ENCODE data around the gene EGFL7. TPM values are rescaled to one million over a fixed set of nuclear protein-coding genes. Genes with fewer than 3 reads are reported as not detected.

The EGFL7 gene
- total and polyA plus RNA-seq, 2 of the 13 experiments (the other 11 are each of a cell fraction or from before 2014, with no cell fraction given): 0.20 to 5.1 TPM

DNA sequence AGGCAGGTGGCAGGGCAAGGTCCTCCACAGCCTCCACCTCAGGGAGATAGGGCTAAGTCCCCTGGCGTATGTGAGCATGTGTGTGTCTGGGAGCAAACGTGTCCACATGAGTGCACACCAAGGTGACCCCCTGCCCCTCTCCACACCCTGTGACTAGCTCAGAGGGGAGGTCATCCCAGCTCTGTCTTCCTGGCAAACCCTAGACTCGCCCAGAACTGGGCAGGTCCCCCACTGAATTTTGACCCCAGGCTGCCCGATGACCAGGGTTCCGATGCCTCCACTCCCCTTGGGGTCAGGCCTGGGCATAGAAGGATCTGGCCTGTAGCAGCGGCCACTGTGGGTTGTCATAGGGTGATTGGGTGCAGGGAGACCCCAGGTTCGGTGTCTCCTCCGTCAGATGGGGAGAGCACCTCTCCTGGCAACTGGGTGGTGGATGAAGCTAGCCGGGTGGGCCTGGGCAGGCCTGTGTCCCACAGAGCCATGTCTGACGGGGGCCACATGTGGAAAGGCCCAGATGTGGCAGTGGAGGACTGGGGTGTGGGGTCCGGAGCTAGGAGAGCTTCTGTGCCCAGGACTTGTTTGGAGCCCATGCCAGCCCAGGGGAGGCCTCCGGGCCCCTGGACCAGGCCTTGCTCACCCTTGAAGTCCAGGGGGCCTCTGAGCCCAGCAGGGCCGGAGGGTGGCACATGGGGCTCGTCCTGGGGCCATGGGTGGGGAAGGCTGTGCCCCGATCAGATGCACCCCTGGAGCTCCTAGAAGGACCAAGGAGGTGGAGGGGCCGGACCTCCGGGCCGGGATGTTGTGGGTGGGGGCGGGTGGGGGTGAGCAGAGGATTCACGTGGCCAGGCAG lies 55.9 kb downstream of the EGFL7 start:
- POLR2A ChIA-PET: interaction anchor here (1.3 to 2.0 kb wide), 3 partner anchors 8 to 10 kb away, joined by 3 to 7 read pairs (median 3); no protein-coding TSS in a partner anchor
- CTCF ChIA-PET (ENCODE audit: low intra/inter-chr PET ratio, low total read pairs): no interaction called here
- FAIRE-seq: no peak
- TF ChIP-seq EP300 (IDR thresholded peaks at IDR 0.05; ENCODE audit: low read depth in 2 of 2, low read length in 2 of 2): no peak
- TF ChIP-seq EP300 (CRISPR knock-in tag; IDR thresholded peaks at IDR 0.05; ENCODE audit: borderline replicate concordance): no peak
- no peak for TF ChIP-seq SIX1 (CRISPR knock-in tag; IDR thresholded peaks at IDR 0.05; ENCODE audit: borderline replicate concordance)
- TF ChIP-seq XBP1 (CRISPR knock-in tag; IDR thresholded peaks at IDR 0.05): no peak
- no peak for TF ChIP-seq ZNF441 (CRISPR knock-in tag; IDR thresholded peaks at IDR 0.05; ENCODE audit: borderline replicate concordance)
- no peak for TF ChIP-seq SRSF9 (IDR thresholded peaks at IDR 0.05; ENCODE audit: borderline replicate concordance, insufficient read depth, low read depth, low read length, poor library complexity, severe bottlenecking)
- no peak for TF ChIP-seq ZNF20 (CRISPR knock-in tag; IDR thresholded peaks at IDR 0.05)
- TF ChIP-seq, protein P1, sequence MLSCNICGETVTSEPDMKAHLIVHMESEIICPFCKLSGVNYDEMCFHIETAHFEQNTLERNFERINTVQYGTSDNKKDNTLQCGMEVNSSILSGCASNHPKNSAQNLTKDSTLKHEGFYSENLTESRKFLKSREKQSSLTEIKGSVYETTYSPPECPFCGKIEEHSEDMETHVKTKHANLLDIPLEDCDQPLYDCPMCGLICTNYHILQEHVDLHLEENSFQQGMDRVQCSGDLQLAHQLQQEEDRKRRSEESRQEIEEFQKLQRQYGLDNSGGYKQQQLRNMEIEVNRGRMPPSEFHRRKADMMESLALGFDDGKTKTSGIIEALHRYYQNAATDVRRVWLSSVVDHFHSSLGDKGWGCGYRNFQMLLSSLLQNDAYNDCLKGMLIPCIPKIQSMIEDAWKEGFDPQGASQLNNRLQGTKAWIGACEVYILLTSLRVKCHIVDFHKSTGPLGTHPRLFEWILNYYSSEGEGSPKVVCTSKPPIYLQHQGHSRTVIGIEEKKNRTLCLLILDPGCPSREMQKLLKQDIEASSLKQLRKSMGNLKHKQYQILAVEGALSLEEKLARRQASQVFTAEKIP (CRISPR knock-in tag; IDR thresholded peaks at IDR 0.05; ENCODE audit: borderline replicate concordance): no peak
- TF ChIP-seq PHF21A (CRISPR knock-in tag; IDR thresholded peaks at IDR 0.05): no peak
- TF ChIP-seq, protein P2, sequence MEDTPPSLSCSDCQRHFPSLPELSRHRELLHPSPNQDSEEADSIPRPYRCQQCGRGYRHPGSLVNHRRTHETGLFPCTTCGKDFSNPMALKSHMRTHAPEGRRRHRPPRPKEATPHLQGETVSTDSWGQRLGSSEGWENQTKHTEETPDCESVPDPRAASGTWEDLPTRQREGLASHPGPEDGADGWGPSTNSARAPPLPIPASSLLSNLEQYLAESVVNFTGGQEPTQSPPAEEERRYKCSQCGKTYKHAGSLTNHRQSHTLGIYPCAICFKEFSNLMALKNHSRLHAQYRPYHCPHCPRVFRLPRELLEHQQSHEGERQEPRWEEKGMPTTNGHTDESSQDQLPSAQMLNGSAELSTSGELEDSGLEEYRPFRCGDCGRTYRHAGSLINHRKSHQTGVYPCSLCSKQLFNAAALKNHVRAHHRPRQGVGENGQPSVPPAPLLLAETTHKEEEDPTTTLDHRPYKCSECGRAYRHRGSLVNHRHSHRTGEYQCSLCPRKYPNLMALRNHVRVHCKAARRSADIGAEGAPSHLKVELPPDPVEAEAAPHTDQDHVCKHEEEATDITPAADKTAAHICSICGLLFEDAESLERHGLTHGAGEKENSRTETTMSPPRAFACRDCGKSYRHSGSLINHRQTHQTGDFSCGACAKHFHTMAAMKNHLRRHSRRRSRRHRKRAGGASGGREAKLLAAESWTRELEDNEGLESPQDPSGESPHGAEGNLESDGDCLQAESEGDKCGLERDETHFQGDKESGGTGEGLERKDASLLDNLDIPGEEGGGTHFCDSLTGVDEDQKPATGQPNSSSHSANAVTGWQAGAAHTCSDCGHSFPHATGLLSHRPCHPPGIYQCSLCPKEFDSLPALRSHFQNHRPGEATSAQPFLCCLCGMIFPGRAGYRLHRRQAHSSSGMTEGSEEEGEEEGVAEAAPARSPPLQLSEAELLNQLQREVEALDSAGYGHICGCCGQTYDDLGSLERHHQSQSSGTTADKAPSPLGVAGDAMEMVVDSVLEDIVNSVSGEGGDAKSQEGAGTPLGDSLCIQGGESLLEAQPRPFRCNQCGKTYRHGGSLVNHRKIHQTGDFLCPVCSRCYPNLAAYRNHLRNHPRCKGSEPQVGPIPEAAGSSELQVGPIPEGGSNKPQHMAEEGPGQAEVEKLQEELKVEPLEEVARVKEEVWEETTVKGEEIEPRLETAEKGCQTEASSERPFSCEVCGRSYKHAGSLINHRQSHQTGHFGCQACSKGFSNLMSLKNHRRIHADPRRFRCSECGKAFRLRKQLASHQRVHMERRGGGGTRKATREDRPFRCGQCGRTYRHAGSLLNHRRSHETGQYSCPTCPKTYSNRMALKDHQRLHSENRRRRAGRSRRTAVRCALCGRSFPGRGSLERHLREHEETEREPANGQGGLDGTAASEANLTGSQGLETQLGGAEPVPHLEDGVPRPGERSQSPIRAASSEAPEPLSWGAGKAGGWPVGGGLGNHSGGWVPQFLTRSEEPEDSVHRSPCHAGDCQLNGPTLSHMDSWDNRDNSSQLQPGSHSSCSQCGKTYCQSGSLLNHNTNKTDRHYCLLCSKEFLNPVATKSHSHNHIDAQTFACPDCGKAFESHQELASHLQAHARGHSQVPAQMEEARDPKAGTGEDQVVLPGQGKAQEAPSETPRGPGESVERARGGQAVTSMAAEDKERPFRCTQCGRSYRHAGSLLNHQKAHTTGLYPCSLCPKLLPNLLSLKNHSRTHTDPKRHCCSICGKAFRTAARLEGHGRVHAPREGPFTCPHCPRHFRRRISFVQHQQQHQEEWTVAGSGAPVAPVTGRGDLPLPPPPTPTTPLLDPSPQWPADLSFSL (CRISPR knock-in tag; IDR thresholded peaks at IDR 0.05): no peak
- no peak for TF ChIP-seq YEATS2 (CRISPR knock-in tag; IDR thresholded peaks at IDR 0.05; ENCODE audit: borderline replicate concordance)
- no peak for TF ChIP-seq SP2 (CRISPR knock-in tag; IDR thresholded peaks at IDR 0.05)
- TF ChIP-seq ZNF660 (CRISPR knock-in tag; IDR thresholded peaks at IDR 0.05; ENCODE audit: borderline replicate concordance, low read depth): no peak
- no peak for TF ChIP-seq ZFP37 (CRISPR knock-in tag; IDR thresholded peaks at IDR 0.05; ENCODE audit: borderline replicate concordance)
- TF ChIP-seq PRMT3 (CRISPR knock-in tag; IDR thresholded peaks at IDR 0.05; ENCODE audit: borderline replicate concordance, low read depth): no peak

More for the DNA sequence above, 55.9 kb downstream of the EGFL7 start:
- BruUV-seq (replicated peaks): no TSS peak
- 40% methylated on average over 1 of the region's 20 CpGs for WGBS (ENCODE audit: low lambda C conversion rate)
- H2AFZ ChIP-seq (ENCODE audit: low read length): no peak overlapping the region
- intact Hi-C loops (cut with micrococcal nuclease; ENCODE audit: unreplicated experiment) (no loop called here), in situ Hi-C loops (cut with HindIII; ENCODE audit: extremely low pct_ligation_motif_present, low pct_unique_long_range_greater_than_20kb) (no loop called here)
- peak; percentile 3 for ATAC-seq
- DNase-seq (ENCODE audit: low spot score): no peak
- H3K4me2 ChIP-seq (ENCODE audit: low read depth, low read length): no peak overlapping the region
- H3K27ac ChIP-seq (ENCODE audit: extremely low read length, insufficient read depth, low read length): no peak overlapping the region
- H3K79me2 ChIP-seq (ENCODE audit: insufficient read depth, low read length): no peaks in the 10 kb centered on the region
- peaks cover 10% of the 10 kb centered on the region; the same call in 1 of the 2 replicates for H4K20me1 ChIP-seq (ENCODE audit: insufficient read depth, low read length)
- H3K27me3 ChIP-seq (ENCODE audit: control insufficient read depth in 1 of 2, insufficient read depth in 2 of 2, low read length in 2 of 2): peaks cover 0 to 5% of the 10 kb centered on the region in 2 experiments; a peak in 3 of 5 replicates
- H3K4me3 ChIP-seq (replicated peaks in 1 of 3; ENCODE audit: insufficient read depth in 1 of 3, low read depth in 2 of 3, low read length in 3 of 3): no peak overlapping the region
- H3K9me3 ChIP-seq (ENCODE audit: low read length): no peaks in the 10 kb centered on the region
- peaks cover 2% of the 10 kb centered on the region for H3K4me1 ChIP-seq (ENCODE audit: insufficient read depth, low read length)
- peaks cover under 1 to 2% of the 10 kb centered on the region in 2 experiments; a peak in 4 of 5 replicates for H3K36me3 ChIP-seq (replicated peaks in 1 of 2; ENCODE audit: control insufficient read depth in 1 of 2, insufficient read depth in 2 of 2, low read length in 2 of 2)
- H3K9ac ChIP-seq (ENCODE audit: insufficient read depth, low read depth, low read length): no peak overlapping the region

Measured in HepG2 (cell line).